ENCODE results near the gene IL6.
A peak's percentile ranks its signal among the peaks of the same experiment; 100 is the strongest.
"Not testable (repeated sequence)": the region's sequence is repeated elsewhere in the genome, so short reads cannot be mapped to it uniquely, and the experiment has no call there.

IL6 gene

DNA sequence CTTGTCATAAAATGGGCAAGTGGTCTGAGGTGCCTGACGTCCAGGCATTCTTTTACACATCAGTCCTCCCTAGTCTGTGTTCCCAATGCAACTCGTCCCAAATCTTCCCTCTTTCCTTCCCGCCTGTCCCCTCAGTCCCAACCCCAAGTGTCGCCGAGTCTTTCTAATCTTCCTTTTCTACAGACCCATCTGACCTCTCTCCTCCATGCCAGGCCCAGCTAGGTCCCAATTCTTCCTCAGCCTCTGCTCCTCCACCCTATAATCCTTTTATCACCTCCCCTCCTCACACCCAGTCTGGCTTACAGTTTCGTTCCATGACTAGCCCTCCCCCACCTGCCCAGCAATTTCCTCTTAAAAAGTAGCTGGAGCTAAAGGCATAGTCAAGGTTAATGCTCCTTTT, 22.3 kb upstream of the IL6 start:
- DNase-seq, result not testable (repeated sequence)

DNA sequence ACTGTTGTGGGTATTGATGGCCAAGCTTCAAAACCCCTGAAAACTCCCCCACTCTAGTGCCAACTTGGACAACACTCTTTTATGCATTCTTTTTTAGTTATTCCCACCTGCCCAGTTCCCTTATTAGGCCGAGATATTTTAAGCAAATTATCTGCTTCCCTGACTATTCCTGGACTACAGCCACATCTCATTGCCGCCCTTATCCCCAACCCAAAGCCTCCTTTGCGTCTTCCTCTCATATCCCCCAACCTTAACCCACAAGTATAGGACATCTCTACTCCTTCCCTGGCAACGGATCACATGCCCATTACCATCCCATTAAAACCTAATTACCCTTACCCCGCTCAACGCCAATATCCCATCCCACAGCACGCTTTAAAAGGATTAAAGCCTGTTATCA, 21.1 kb upstream of the IL6 start:
- not testable (repeated sequence) for DNase-seq

DNA sequence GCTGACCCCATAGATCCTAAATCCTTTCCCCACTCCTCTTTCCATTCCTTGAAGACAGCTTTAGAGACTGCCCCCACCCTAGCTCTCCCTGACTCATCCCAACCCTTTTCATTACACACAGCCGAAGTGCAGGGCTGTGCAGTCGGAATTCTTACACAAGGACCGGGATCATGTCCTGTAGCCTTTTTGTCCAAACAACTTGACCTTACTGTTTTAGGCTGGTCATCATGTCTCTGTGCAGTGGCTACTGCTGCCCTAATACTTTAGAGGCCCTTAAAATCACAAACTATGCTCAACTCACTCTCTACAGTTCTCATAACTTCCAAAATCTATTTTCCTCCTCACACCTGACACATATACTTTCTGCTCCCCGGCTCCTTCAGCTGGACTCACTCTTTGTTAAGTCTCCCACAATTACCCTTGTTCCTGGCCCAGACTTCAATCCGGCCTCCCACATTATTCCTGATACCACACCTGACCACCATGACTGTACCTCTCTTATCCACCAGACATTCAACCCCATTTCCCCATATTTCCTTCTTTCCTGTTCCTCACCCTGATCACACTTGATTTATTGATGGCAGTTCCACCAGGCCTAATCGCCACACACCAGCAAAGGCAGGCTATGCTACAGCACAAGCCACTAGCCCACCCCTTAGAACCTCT, 19.8 kb upstream of the IL6 start:
- not testable (repeated sequence) for DNase-seq

DNA sequence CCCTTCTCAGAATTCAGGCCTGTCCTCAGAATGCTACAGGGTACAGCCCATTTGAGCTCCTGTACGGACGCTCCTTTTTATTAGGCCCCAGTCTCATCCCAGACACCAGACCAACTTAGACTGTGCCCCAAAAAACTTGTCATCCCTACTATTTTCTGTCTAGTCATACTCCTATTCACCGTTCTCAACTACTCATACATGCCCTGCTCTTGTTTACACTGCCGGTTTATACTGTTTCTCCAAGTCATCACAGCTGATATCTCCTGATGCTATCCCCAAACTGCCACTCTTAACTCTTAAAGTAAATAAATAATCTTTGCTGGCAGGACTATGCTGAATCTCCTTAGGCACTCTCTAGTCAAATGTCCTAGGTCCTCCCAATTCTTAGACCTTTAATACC, 18.8 kb upstream of the IL6 start:
- DNase-seq, result not testable (repeated sequence)

DNA sequence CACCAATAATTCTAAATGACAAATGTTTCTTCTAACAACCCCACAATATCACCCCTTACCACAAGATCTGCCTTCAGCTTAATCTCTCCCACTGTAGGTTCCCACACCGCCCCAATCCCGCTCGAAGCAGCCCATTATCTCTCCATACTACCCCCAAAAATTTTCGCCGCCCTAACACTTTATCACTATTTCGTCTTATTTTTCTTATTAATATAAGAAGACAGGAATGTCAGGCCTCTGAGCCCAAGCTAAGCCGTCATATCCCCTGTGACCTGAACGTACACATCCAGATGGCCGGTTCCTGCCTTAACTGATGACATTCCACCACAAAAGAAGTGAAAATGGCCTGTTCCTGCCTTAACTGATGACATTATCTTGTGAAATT, 18.3 kb upstream of the IL6 start:
- not testable (repeated sequence) for DNase-seq

DNA sequence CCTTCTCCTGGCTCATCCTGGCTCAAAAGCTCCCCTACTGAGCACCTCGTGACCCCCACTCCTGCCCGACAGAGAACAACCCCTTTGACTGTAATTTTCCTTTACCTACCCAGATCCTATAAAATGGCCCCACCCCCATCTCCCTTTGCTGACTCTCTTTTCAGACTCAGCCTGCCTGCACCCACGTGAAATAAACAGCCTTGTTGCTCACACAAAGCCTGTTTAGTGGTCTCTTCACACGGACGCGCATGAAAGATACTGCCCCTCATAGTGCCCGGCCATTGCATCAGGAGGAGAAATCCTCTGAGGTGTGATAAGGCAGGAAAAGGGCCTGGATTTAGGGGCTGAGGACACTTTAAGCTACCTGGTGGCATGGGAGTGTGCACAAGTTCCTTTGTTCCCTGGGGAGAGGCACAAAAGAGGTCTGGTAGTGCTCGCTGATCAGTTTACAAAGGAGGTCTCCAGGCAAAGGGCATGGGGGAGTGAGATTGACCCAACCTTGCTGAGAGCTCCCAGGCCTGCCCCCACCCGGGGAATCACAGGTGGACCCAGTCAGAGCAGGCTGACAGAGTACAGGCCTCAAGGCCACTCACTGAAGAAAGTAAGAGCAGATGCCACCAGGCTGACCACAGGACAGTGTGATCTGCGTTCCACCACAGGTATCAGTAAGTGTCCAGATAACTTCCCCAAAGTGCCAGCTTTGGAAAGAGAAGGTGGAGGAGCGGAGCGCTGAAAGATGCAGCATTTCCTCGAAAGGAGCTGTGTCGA, 17.8 kb upstream of the IL6 start:
- DNase-seq, result not testable (repeated sequence)

DNA sequence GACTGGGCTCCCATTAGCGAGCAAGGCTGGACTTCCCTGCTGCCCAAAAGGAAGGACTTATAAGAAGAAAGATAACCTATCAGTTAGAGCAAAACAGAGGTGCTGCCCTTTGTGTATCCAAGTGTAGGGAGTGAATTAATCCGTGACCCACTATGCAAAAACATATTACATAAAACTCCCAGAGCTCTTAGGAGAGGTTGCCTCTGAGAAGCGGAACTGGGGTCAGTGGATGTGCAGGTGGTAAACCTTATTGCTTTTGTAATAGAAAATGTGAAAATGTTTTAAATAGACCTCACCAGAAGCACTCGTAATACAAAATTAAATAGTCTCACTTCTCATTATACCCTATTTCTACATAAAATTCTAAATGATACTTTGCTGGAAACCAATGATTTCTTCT, 17.1 kb upstream of the IL6 start:
- no peak for DNase-seq

DNA sequence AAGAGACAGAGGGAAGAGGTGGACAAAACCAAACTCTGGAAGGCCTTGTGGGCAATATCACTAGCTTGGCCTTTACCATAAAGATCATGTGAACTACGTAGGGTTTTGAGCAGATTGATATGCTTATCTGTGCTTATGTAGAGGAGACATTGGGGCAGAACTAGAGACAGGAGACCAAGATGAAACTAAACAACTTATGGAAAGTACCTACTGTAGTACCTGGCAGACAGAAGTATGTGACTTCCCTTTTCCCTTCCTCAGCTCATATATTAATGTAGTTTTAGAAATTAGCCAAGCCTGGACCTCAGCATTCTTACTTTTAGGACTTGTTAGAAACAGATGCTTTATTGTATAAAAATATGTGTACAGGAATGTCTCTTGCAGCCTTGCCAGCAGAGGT, 14.0 kb upstream of the IL6 start:
- DNase-seq, result no peak

DNA sequence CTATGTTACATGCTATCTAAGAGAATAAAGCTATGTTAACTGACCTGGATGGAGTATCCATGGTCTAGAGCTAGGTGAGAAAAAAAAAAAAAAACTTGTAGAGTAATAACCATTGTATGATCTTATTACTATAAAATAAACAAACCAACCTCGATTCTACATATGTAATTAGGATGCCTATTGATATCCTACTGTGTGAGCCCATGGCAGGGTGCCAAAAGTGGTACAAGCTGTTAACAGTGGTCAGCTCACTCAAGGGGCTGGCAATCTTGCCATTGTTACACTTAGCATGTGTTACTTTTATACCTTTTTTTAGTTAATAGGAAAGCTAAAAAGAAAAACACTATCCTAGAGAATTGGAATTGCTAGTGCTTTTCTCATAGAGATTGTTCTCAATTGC, 13.5 kb upstream of the IL6 start:
- no peak for DNase-seq

DNA sequence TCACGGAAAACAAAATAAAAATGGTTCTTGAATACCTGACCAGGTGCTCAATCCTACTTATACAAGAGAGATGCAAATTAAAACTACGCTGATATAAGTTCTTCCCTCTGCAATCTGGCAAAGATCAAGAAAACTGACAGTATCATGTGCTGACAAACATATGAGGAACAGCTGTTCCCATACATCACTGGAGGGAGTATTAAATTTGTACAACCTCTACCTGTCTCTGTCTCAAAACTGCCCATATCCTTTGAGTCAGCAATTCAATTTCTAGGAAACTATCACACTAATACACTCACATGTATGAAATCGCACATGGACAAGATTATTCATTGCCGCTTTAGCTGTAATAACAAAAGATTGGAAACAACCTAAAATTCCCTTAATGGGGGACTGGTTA, 11.0 kb upstream of the IL6 start:
- DNase-seq, result no peak

DNA sequence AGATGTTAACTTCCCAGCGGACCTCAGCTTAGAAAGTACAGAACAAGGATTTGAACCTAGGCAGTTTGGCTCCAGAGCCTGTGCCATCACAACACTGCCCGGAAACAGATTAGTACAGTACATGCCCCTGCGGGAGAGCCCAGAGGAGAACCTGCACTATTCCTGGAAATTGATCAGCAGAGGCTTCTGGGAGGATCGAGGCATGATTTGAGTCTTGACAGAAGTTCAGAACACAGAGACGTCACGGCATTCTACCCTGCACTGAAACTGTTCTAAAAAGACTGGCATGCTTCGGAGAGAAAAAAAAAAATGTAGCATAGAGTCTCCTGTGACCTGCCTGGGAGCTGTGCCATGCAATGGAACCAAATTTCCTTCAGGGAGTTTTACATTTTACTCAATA, 9.2 kb upstream of the IL6 start:
- DNase-seq, result no peak

DNA sequence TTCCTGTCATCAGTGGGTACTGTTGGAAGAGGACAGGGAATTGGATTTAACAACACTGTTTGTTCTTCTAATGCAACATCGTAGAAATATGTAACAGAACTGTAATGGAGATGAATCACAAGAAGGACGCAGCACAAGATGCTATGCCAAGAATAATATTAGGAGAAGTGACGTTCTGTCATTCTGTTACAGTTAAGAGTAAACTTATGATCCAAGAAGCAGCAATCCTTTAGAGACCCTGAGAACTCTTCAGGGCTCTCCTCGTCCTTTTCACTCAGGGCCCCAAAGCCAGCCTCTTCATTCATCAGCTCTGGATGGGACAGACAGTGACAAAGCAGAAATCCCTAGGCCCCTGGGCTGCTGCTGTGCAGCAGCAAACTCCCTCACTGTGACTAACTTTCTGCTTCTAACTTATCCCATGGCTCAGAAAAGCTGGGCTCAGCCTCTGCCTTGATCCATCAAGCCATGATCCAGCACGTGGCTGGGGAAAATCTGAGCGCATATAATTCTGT, 8.7 kb upstream of the IL6 start:
- DNase-seq, result no peak

DNA sequence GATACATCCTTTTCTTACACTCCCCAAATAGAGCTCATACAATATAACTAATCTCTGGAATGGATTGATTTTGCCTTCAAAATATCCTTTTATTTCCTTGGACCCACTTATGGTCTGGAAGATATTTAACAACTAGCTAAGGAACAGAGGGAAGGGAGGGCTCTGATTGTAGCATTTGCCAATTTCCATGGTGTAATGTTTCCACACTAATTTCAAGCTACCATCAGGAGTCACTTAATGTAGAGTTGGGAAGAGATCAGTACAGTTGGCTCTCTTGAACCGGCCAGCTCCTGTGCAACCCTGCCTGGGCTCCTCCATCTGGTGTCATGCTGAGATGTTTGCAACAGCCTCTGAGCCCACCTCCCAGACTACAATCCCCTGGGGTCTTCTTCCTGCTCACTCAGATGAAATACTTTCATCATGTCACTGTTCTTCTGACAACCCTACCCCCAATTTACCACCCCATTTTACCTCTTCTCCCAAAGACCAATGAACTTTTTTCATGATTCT, 8.0 kb upstream of the IL6 start:
- no peak for DNase-seq

DNA sequence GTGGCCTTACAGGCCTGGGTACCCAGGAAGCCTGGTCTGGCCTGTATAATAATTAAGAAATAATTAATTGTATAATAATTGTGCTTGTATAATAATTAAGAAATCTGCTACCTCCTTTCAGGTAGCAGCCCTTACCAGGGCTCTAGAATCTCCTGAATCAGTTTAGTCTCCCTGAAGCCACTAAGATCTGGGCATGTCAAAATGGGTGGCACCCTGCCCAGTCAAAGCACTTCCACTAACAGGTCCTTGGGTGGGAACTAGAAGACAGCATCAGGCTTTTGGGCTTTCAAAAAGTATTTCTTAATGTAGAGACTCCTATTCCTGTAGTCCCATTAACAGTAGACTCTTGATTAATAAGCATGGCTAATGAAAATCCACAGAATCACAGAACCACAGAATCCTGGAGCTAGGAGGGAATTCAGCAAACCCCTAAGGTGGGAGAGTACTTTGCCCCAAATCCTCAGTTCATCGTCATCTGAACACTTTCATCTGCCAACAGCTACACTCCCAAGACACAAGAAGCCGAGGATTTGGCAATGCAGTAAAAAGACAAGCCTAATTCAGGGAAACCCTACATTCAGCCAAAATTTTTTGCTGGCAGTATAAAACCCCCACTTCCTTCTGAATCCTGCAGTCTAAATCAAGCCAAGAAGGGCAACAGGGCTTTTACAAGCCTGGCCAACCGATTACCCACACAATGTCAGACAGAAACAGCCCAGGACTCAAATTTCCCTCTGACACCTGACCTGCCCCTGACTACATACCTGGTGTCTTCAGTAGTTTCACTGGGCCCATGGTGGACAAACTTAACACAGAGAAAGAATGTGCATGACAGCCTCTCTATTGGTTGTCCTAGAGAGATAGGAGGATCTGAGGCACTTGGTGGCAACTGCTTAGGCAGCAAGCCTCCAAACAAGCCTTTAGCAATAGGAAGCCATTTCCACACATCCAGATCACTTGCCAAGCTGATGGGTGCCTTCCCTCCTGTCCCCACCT, 5.9 kb upstream of the IL6 start:
- DNase-seq, result peak in 1 of 2 donors; percentile 11

DNA sequence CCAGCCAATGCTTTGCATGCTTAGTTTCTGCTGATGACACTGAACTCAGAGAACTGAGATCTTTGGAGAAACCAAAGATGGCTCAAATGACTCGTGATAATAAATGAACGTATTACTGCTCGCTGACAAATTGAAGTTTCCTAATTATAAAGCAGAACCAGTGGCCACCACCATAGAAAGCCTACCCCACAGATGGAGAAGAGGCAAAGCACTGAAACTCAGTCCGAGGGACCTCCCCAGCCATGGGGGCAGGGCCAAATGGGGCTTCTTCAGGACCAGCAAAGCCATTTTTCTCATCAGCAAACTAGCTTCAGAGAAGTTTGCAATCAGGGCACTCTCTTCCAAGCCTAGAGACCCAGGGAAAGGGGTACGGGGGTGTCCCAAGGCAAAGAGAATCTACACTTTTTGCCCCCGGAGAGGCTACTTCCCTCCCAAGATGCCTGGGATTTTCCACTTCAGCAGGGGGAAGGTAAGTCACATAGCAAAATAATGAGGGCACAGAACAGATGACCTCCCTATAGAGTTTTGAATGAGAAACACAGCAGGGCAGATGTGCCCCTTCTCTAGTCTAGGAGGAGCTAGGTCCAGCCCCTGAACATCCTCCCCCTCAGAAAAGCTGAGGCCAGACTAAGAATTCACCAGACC, 4.3 kb upstream of the IL6 start:
- DNase-seq, result no peak

DNA sequence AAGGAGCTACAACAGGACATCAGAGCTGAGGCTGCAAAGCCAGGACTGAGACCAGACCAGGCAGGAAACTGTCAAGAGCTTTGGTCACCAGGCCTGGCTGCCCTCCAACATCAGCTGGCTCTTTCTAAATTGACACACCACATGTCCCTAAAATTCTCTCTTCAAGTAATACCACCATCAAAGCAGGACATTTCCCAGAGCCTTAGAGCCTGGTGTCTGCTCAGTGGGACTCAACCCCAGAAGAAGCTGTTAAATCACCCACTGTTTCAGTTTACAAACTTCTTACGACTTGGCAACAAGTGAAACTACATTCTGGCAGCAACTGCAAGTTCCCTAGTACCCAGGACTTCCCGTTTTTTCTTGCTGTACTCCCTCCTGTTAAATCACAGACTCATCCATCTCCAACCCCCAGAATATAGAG, 3.8 kb upstream of the IL6 start:
- DNase-seq, result peak; percentile 32 to 42

DNA sequence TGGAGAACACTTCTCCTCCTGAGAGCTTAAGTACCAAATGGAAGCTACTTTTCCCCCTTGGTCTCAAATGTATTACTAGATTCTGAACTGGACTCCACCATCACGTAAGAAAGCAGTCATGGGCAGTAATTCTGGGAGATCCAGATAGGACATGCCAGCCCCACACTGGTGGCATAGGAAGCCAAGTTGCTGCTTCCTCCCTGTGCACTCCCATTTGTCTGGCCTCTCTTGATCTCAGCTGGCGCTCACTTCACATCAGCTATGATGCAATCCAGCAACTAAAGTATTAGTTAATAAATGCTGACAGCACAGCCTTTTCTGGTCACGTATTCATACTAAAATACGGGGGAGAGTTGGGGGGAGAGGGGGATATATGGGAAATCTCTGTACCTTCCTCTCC, 3.4 kb upstream of the IL6 start:
- no peak for DNase-seq

DNA sequence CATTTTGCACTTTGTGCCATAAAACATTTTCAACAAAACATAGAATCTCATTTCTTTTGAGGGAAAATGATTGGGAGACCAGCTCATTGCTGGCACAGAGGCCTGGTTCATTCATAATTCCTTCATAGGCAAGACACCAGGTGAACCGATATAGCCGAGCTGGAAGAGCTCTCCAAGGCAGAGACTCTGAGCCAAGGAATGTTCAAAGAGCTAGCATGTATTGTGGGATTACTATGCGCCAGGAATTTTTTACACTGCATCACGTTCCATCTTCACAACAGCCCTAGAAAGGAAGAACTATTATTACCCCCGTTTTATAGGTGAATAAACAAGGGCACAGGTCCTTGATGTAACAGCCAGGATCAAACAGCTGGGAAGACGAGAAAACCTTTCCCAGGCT, 2.1 kb upstream of the IL6 start:
- no peak for DNase-seq

DNA sequence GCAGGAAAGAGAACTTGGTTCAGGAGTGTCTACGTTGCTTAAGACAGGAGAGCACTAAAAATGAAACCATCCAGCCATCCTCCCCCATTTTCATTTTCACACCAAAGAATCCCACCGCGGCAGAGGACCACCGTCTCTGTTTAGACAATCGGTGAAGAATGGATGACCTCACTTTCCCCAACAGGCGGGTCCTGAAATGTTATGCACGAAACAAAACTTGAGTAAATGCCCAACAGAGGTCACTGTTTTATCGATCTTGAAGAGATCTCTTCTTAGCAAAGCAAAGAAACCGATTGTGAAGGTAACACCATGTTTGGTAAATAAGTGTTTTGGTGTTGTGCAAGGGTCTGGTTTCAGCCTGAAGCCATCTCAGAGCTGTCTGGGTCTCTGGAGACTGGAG, 1.4 kb upstream of the IL6 start:
- DNase-seq, result no peak

DNA sequence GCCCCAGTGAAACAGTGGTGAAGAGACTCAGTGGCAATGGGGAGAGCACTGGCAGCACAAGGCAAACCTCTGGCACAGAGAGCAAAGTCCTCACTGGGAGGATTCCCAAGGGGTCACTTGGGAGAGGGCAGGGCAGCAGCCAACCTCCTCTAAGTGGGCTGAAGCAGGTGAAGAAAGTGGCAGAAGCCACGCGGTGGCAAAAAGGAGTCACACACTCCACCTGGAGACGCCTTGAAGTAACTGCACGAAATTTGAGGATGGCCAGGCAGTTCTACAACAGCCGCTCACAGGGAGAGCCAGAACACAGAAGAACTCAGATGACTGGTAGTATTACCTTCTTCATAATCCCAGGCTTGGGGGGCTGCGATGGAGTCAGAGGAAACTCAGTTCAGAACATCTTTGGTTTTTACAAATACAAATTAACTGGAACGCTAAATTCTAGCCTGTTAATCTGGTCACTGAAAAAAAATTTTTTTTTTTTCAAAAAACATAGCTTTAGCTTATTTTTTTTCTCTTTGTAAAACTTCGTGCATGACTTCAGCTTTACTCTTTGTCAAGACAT, 574 bp upstream of the IL6 start:
- DNase-seq, result peak in 1 of 2 donors; percentile 14

DNA sequence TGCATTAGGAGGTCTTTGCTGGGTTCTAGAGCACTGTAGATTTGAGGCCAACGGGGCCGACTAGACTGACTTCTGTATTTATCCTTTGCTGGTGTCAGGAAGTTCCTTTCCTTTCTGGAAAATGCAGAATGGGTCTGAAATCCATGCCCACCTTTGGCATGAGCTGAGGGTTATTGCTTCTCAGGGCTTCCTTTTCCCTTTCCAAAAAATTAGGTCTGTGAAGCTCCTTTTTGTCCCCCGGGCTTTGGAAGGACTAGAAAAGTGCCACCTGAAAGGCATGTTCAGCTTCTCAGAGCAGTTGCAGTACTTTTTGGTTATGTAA, 675 bp downstream of the IL6 start:
- no peak for DNase-seq

DNA sequence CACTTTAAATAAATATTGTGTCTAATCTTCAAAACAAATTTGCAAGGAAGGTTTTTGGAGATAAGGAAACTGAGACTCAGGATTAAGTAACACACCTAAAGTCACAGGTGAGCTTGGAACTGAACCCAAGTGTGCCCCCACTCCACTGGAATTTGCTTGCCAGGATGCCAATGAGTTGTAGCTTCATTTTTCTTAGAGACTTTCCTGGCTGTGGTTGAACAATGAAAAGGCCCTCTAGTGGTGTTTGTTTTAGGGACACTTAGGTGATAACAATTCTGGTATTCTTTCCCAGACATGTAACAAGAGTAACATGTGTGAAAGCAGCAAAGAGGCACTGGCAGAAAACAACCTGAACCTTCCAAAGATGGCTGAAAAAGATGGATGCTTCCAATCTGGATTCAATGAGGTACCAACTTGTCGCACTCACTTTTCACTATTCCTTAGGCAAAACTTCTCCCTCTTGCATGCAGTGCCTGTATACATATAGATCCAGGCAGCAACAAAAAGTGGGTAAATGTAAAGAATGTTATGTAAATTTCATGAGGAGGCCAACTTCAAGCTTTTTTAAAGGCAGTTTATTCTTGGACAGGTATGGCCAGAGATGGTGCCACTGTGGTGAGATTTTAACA, 1.5 kb downstream of the IL6 start:
- peak in 1 of 2 donors; percentile 20 for DNase-seq
